Breast epithelium (tissue), 4 donors: ENCODE measurements around the gene CAPN9. TPM values are rescaled to one million over a fixed set of nuclear protein-coding genes. Genes with fewer than 3 reads are reported as not detected.

Experiments used
- DNase-seq, 2 donors: peaks; one replicate each; pipeline ENCODE4 v3.0.0-alpha.2; 2019; ENCODE audit warnings: low spot score in 2 of 2
- H3K27ac ChIP-seq, 2 donors: fragments of 200-600 bp; sonication (generic) in 1 of 2; one replicate each; pipeline ENCODE4 v1.5.1; 2016 to 2019; ENCODE audit warnings: mild to moderate bottlenecking in 1 of 2
- H3K27me3 ChIP-seq, 2 donors: fragments of 200-600 bp; sonication (generic) in 1 of 2; one replicate each; pipeline versions ENCODE4 v1.5.1 to v1.6.0; 2017 to 2019; ENCODE audit warnings: control low read depth in 1 of 2, mild to moderate bottlenecking in 1 of 2
- H3K36me3 ChIP-seq: fragments of 200-600 bp; one replicate; pipeline ENCODE4 v1.5.1; 2019
- H3K4me1 ChIP-seq, 2 donors: fragments of 200-600 bp; sonication (generic); one replicate each; pipeline ENCODE4 v1.5.1; 2016 to 2019; ENCODE audit warnings: control low read depth in 1 of 2
- H3K4me3 ChIP-seq, 3 donors: fragments of 200-600 bp; sonication (generic); 1 replicate in 2 of 3; 2 replicates in 1 of 3; pipeline ENCODE4 v1.5.1; 2016 to 2019; ENCODE audit warnings: mild to moderate bottlenecking in 3 of 3, moderate library complexity in 2 of 3
- H3K9me3 ChIP-seq, 2 donors: fragments of 200-600 bp; sonication (generic) in 1 of 2; one replicate each; pipeline ENCODE4 v1.5.1; 2016 to 2019; ENCODE audit warnings: control low read depth in 1 of 2
- CTCF ChIP-seq, 3 donors: fragments of 450-650 bp; IDR thresholded peaks; one replicate each; pipeline ENCODE4 v1.5.1; 2016 to 2017; ENCODE audit warnings: antibody characterized with exemption in 3 of 3, mild to moderate bottlenecking in 3 of 3, moderate library complexity in 3 of 3
- POLR2A ChIP-seq: fragments of 450-650 bp; IDR thresholded peaks from one replicate; pipeline ENCODE4 v1.6.1; 2016; ENCODE audit warnings: antibody characterized with exemption, mild to moderate bottlenecking, moderate library complexity
- POLR2AphosphoS5 ChIP-seq, 3 donors: sonication (generic); formaldehyde crosslinking; IDR thresholded peaks; one replicate each; pipeline ENCODE4 v1.6.1; 2017; ENCODE audit warnings: antibody characterized with exemption in 3 of 3
- intact Hi-C: fragments of 100-400 bp; cut with DNase I; formaldehyde crosslinking; loops from one replicate; pipeline ENCODE4 v1.15.1; 2023; ENCODE audit warnings: low total_unique reads
- total RNA-seq, 3 donors: library from RNA; depleted of rRNA; stranded (reverse); fragments of >200 nt; gene quantifications; one replicate each; pipeline ENCODE4 v1.1.0, GENCODE V29; 2016

CAPN9 gene
- total RNA-seq, 3 donors from 2014 or later = 2.3 TPM; not detected in 2

- H3K4me1 ChIP-seq = peaks cover 5 to 11% of the 10 kb centered on the region in 2 donors
- H3K27ac ChIP-seq = peak overlapping the region; percentile 83 to 85
- H3K9me3 ChIP-seq = no peaks in the 10 kb centered on the region
- no peaks in the 10 kb centered on the region for H3K36me3 ChIP-seq
- TF ChIP-seq POLR2A = no peak
- no peak for TF ChIP-seq CTCF (IDR thresholded peaks at IDR 0.05)
- peak in 2 of 3 donors; percentile 20 to 58 for TF ChIP-seq POLR2AphosphoS5 (IDR thresholded peaks at IDR 0.05)
- DNase-seq = peak in 1 of 2 donors; percentile 62
- peak overlapping the region in 1 of 3 donors; percentile 21 for H3K4me3 ChIP-seq
- H3K27me3 ChIP-seq = no peaks in the 10 kb centered on the region
- intact Hi-C loops = no loop called here
These were observed 102.5 kb downstream of the CAPN9 start for GRCh38 chr1:230849451-230850224.

- no peak for DNase-seq
- TF ChIP-seq CTCF (IDR thresholded peaks at IDR 0.05) = no peak
- no peak for TF ChIP-seq POLR2AphosphoS5 (IDR thresholded peaks at IDR 0.05)
- no peak for TF ChIP-seq POLR2A
- Histone ChIP-seq H3K4me3 (no peak overlapping the region), H3K27ac (peak overlapping the region; percentile 83 to 85), H3K9me3 (no peaks in the 10 kb centered on the region), H3K36me3 (no peaks in the 10 kb centered on the region), H3K27me3 (no peaks in the 10 kb centered on the region), H3K4me1 (peaks cover 5 to 12% of the 10 kb centered on the region in 2 donors)
- intact Hi-C loops = no loop called here
These were observed 103.4 kb downstream of the CAPN9 start for GRCh38 chr1:230850547-230850946.

GRCh38 chr1:230851291-230851691, 104.1 kb downstream of the CAPN9 start:
- H3K4me1 ChIP-seq = peaks cover 5 to 12% of the 10 kb centered on the region in 2 donors
- H3K36me3 ChIP-seq = no peaks in the 10 kb centered on the region
- TF ChIP-seq CTCF (IDR thresholded peaks at IDR 0.05) (no peak), POLR2A (no peak), POLR2AphosphoS5 (IDR thresholded peaks at IDR 0.05) (no peak)
- H3K27ac ChIP-seq = peak overlapping the region; percentile 83 to 85
- intact Hi-C loops = no loop called here
- DNase-seq = no peak
- no peaks in the 10 kb centered on the region for H3K27me3 ChIP-seq
- H3K9me3 ChIP-seq = no peaks in the 10 kb centered on the region
- no peak overlapping the region for H3K4me3 ChIP-seq

Other genes with a start within 250 kb of the CAPN9 start
- 10 to 100 TPM; 22.9 to 44.3 (median 33.4) TPM for gene COG2, start 104.9 kb upstream of the CAPN9 start, total RNA-seq
- gene AGT, start 33.3 kb upstream of the CAPN9 start, total RNA-seq = 1 to 10 TPM in 2 of 3 donors, under 1 TPM in 1; 0.59 to 9.1 (median 8.2) TPM
- 100 to 1,000 TPM in 2 of 3 donors, 10 to 100 TPM in 1; 63.6 to 138 (median 124) TPM for gene C1orf198, start 121.1 kb downstream of the CAPN9 start, total RNA-seq
- gene TTC13, start 231.5 kb downstream of the CAPN9 start, total RNA-seq = 10 to 100 TPM; 20.5 to 26.6 (median 22.0) TPM
- gene ARV1, start 231.7 kb downstream of the CAPN9 start, total RNA-seq = 10 to 100 TPM; 20.8 to 23.0 (median 21.0) TPM